ENCODE measurements around the gene PACRG. TPM values are rescaled to one million over a fixed set of nuclear protein-coding genes. Genes with fewer than 3 reads are reported as not detected.
"Not testable (repeated sequence)": the region's sequence is repeated elsewhere in the genome, so short reads cannot be mapped to it uniquely, and the experiment has no call there.

PACRG gene
- polyA plus RNA-seq, 3 donors = not detected

- intact Hi-C loops (cut with micrococcal nuclease) = no loop called here
- Histone ChIP-seq H3K9me3 (replicated peaks in 1 of 2; ENCODE audit: control insufficient read depth in 1 of 2, insufficient read depth in 1 of 2, low read length in 2 of 2) (no peaks in the 10 kb centered on the region), H3K36me3 (replicated peaks in 1 of 2; ENCODE audit: control insufficient read depth in 1 of 2, insufficient read depth in 2 of 2, low read length in 2 of 2) (no peaks in the 10 kb centered on the region), H3K27ac (ENCODE audit: low read depth in 1 of 2, low read length in 2 of 2) (no peak overlapping the region), H3K79me2 (ENCODE audit: insufficient read depth, low read length) (no peaks in the 10 kb centered on the region), H2AFZ (ENCODE audit: insufficient read depth, low read depth, low read length, poor library complexity, severe bottlenecking) (no peak overlapping the region), H3K27me3 (ENCODE audit: control insufficient read depth in 2 of 2, insufficient read depth in 2 of 2, low read length in 2 of 2) (peaks cover 2 to 16% of the 10 kb centered on the region in 2 donors), H3K4me2 (replicated peaks; ENCODE audit: extremely low read depth, low read length, poor library complexity, severe bottlenecking) (no peak overlapping the region), H3K4me3 (replicated peaks in 1 of 3; ENCODE audit: low read depth in 2 of 3, low read length in 3 of 3) (no peak overlapping the region), H4K20me1 (ENCODE audit: insufficient read depth, low read length) (no peaks in the 10 kb centered on the region), H3K9ac (ENCODE audit: insufficient read depth, low read length, poor library complexity, severe bottlenecking) (no peak overlapping the region), H3K4me1 (ENCODE audit: control insufficient read depth in 1 of 2, insufficient read depth in 2 of 2, low read length in 2 of 2) (no peaks in the 10 kb centered on the region)
- Mint-ChIP-seq H3K36me3 (no peaks in the 10 kb centered on the region), H3K27ac (no peak overlapping the region), H3K4me1 (peaks cover under 1% of the 10 kb centered on the region), H3K27me3 (ENCODE audit: low read depth in 3 of 3) (peaks cover 15 to 24% (median 19%) of the 10 kb centered on the region in 3 donors), H3K4me3 (no peak overlapping the region), H3K9me3 (peaks cover 0 to 4% (median 0%) of the 10 kb centered on the region in 7 donors)
- no peak for TF ChIP-seq CTCF (IDR thresholded peaks at IDR 0.05)
- WGBS (ENCODE audit: insufficient coverage) = 90% methylated on average over 7 of the region's 11 CpGs
- DNase-seq = no peak
Observed at GRCh38 chr6:163314791-163315470, 587.2 kb downstream of the PACRG start.

DNA sequence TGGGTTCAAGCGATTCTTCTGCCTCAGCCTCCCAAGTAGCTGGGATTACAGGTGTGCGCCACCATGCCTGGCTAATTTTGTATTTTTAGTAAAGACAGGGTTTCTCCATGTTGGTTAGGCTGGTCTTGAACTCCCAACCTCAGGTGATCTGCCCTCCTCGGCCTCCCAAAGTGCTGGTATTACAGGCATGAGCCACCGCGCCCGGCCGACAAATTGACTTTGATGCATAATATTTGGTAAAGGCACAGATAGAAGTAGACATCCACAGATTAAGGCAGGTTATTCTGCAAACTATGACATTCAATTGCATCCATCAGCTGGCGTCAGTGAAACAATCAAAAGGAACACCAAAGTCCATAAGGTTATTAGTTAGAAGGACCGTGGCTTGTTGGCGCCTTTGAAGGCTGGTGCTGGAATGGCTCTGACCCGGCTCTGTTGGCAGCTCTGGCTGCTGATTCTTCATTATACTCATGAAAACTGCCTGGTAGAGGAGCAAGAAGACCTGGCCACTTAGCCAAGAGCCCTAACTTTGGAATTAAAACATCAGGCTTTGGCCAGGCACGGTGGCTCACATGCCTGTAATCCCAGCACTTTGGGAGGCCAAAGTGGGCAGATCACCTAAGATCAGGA, 589.2 kb downstream of the PACRG start:
- intact Hi-C loops (cut with micrococcal nuclease); H3K4me1 ChIP-seq (ENCODE audit: control insufficient read depth in 1 of 2, insufficient read depth in 2 of 2, low read length in 2 of 2); H3K4me3 Mint-ChIP-seq: not testable (repeated sequence)

More for the DNA sequence above, 589.2 kb downstream of the PACRG start:
- H3K9me3 Mint-ChIP-seq; H3K79me2 ChIP-seq (ENCODE audit: insufficient read depth, low read length); H3K27me3 ChIP-seq (ENCODE audit: control insufficient read depth in 2 of 2, insufficient read depth in 2 of 2, low read length in 2 of 2); H3K4me2 ChIP-seq (replicated peaks; ENCODE audit: extremely low read depth, low read length, poor library complexity, severe bottlenecking); H3K4me1 Mint-ChIP-seq; DNase-seq; H3K27ac Mint-ChIP-seq; H4K20me1 ChIP-seq (ENCODE audit: insufficient read depth, low read length); H3K9me3 ChIP-seq (replicated peaks in 1 of 2; ENCODE audit: control insufficient read depth in 1 of 2, insufficient read depth in 1 of 2, low read length in 2 of 2); H3K9ac ChIP-seq (ENCODE audit: insufficient read depth, low read length, poor library complexity, severe bottlenecking); H3K36me3 Mint-ChIP-seq; H3K36me3 ChIP-seq (replicated peaks in 1 of 2; ENCODE audit: control insufficient read depth in 1 of 2, insufficient read depth in 2 of 2, low read length in 2 of 2); H2AFZ ChIP-seq (ENCODE audit: insufficient read depth, low read depth, low read length, poor library complexity, severe bottlenecking); H3K27ac ChIP-seq (ENCODE audit: low read depth in 1 of 2, low read length in 2 of 2); H3K4me3 ChIP-seq (replicated peaks in 1 of 3; ENCODE audit: low read depth in 2 of 3, low read length in 3 of 3): not testable (repeated sequence)
- peaks cover 3 to 13% (median 12%) of the 10 kb centered on the region in 3 donors for H3K27me3 Mint-ChIP-seq (ENCODE audit: low read depth in 3 of 3)
- 98% methylated on average over 6 of the region's 12 CpGs for WGBS (ENCODE audit: insufficient coverage)
